Muscle of back (tissue), 11 donors: ENCODE results near the gene FILIP1L. TPM values are rescaled to one million over a fixed set of nuclear protein-coding genes. Genes with fewer than 3 reads are reported as not detected.
A peak's percentile ranks its signal among the peaks of the same experiment; 100 is the strongest.
"Not testable (repeated sequence)": the region's sequence is repeated elsewhere in the genome, so short reads cannot be mapped to it uniquely, and the experiment has no call there.

Source experiments
- DNase-seq, 3 donors: peaks; one replicate each; pipeline versions ENCODE4 v3.0.0 to v3.0.0-alpha.2; 2013
- polyA plus RNA-seq, 10 donors: library from polyadenylated mRNA; unstranded; fragments of 120-200 nt; gene quantifications; one replicate each; pipeline ENCODE4 v1.2.1, GENCODE V29; 2013; ENCODE audit not compliant: insufficient read length in 10 of 10

The FILIP1L gene
- polyA plus RNA-seq, 10 donors = 48.4 to 67.5 (median 56.6) TPM

DNA sequence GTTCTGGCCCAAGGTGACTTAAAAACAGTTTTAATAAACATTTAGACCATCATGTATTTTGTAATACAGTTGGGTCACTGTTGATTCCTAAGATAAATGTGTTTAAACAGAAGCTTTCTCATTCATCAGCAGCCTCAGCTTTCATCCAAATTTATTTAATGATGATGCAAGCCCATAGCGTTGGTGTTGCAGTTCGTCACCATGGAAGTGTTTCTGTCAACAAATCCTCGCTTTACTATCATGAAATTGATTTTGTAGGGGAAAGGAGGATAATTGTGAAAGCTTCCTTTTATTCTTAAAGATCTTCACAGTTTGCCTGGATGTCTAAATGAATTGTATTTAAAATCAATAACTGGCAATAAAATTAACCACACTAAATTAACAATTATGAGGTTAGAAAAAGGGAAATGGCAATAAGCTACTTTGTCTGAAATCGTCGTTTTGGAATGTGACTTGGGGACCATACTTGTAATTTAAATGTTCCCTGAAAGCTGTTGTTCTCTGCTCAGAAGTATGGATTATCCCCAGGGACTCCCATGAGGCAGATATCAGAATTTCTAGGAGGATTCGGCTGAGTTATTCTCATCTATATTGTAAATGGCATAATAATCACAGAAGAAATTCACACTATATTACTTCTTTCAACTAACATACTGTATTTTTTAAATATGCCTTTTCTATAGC lies 267.7 kb downstream of the FILIP1L start:
- DNase-seq = peak; percentile 57 to 80 (median 67)

DNA sequence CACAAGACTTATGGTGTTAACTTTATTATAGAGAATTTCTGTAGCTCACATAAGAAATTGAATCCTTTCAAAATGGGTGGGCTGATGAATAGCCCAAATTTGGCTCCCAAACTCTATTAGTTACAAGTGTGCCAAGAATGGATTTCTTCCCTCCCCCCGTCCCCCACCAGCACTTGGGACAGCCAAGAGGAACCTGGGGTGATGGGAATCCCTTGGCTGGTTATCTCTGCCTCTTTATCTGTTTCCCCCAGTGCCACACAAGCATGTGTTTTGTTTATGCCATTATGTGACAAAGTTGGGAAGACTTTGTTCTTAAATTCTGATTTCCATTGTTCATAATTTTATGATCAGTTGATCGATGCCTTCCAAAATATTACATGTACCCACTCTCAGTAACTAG lies 268.3 kb downstream of the FILIP1L start:
- peak in 1 of 3 donors; percentile 39 for DNase-seq

DNA sequence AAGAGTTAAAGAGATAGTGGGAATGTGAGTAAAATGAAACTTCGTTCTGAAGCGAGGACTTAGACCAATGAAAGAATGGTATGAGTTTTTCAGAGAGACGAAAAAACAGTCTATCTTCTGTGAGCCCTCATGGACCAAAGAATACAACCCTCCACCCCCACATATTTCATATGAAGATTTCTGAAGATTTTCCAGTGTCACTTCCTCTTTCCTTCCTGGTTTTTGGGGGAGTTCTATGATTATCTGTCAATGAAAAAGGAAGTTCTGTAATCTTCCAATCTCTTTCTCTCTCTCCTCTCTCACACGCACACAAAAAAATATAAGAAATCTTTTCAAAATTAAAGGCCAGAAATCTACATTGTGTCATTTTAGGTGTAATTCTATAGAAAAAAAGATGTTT lies 269.0 kb downstream of the FILIP1L start:
- no peak for DNase-seq

DNA sequence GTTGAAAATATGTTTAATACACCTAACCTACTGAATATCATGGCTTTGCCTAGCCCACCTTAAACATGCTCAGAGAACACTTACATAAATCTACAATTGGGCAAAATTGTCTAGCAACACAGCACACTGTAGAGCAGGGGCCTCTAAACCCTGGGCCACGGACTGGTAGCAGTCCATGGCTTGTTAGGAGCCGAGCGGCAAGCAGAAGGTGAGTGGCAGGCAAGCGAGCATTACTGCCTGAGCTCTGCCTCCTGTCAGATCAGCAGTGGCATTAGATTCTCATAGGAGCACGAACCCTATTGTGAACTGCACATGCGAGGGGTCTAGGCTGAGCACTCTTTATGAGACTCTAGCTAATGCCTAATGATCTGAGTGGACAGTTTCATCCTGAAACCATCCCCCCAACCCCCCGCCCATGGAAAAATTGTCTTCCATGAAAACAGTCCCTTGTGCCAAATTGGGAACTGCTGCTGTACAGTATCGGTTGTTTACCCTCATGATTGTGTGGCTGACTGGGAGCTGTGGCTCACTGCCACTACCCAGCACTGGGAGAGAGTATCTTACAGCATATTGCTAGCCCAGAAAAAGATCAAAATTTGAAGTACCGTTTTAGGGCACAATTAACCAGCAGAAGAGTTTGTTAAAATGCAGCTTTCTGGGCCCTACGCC lies 270.6 kb downstream of the FILIP1L start:
- peak in 1 of 3 donors; percentile 52 for DNase-seq

DNA sequence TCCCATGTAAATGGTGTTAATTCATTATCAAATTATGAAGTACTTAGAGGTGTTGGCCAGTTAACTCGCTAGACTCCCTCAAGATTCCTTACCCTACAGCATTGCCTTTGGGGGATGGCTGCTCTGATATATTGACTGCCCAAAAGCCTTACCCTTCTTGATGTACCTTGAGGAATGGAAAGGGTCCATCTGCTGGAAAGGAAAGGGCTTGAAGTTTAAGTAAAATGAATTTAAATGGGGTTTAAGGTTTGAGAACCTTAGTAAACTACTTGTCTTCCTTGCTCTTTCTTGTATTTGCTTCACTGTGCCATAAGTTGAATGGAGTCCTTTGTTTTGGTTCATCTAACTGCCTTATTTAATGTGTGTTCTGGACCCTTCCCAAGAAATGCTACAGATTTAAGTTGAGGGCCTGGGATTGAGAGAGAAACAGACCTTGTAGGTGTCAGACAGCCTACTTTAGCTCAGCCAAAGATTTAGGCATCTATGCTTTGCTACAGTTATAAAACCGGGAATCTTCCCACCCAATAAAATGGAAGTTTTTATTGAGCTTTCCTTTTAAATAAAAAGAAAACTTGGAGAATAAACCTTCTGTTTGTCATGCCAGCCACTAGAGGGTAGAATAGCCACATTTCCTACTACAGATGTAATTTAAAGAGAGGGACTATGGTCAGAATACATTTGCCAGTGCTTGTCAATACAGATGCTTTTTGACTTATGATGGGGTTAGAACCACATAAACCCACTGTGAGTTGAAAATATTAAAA lies 271.3 kb downstream of the FILIP1L start:
- DNase-seq = peak; percentile 53 to 84 (median 55)

DNA sequence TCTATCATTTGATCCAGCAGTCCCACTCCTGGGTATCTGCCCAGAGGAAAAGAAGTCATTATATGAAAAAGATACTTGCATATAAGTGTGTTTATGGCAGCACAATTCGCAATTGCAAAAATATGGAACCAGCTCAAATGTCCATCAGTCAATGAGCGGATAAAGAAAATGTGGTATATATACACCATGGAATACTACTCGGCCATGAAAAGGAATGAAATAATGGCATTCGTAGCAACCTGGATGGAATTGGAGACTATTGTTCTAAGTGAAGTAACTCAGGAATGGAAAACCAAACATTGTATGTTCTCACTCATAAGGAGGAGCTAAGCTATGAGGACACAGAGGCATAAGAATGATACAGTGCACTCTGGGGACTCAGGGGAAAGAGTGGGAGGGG lies 272.4 kb downstream of the FILIP1L start:
- not testable (repeated sequence) for DNase-seq

DNA sequence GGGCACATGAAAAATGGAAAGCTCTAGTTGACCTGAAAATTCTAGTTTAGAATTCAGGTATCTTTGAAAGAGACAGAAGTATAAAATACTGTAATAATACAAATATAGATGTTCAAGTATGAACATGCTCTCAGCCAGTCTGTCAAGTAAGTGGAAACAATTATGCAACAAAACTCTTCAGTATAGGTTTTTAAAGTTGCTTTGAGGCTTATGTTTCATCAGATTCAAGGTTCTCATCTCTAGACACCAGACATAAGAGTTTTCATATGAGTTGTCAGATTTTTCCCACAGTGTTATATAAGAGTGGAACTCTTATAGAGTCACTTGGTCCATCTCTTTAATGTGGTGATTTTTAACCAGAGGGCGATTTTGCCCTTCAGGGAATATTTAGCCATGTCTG lies 274.7 kb downstream of the FILIP1L start:
- no peak for DNase-seq

DNA sequence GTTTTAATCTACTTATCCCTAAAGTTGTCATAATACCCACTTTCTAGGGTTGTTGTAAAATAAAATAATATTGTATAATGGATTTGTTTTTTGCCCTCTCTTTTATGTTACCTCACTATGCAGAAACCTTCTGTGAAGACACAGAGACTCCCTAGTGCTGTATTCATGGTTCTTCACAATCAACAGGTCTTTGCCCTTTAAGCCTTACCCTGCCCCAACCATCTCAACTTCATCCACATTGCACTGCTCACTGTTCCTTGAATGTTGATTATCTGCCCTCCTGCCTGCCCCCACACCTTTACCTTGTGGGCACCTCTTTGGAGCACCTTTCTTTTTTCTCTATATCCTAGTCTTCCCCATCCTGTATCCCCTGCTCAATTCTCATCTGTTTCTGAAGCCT lies 275.5 kb downstream of the FILIP1L start:
- no peak for DNase-seq

DNA sequence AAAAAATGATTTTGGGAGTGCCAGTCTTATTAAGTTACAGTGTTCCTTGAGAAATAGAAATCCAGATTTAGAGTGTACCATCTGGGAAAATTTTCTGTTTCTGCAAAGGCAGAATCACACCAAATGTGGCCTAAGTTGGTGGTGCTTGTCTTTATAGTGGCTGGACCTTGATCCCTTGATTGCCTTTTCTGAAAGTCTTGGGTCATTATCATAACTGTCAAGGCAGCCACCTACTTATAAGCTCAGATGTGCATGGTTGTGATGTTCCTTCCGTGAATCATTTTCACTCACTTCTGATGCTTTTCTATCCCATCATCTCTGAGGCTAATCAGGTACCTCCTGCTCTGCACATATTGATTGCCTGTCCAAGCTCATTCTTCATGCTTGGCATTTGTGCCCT lies 276.6 kb downstream of the FILIP1L start:
- DNase-seq = no peak

DNA sequence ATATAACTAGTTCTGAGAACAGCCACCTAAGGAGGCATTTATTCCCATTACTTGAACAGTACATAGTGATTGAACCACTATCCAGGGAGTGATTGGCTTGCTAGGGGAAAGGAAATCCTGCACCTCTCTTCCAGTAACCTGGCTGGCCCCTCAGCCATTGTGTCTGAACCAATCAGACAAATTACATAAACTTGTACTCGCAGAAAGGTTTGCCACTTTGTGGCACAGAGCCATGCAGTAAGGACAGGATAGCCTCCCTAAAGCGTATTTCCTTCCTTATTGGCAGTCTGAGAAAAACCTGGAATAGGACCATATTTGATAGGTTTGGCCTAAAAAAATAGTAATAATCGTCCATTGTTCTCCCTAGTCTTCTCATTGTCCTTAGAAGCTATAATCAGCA lies 277.6 kb downstream of the FILIP1L start:
- DNase-seq = no peak

DNA sequence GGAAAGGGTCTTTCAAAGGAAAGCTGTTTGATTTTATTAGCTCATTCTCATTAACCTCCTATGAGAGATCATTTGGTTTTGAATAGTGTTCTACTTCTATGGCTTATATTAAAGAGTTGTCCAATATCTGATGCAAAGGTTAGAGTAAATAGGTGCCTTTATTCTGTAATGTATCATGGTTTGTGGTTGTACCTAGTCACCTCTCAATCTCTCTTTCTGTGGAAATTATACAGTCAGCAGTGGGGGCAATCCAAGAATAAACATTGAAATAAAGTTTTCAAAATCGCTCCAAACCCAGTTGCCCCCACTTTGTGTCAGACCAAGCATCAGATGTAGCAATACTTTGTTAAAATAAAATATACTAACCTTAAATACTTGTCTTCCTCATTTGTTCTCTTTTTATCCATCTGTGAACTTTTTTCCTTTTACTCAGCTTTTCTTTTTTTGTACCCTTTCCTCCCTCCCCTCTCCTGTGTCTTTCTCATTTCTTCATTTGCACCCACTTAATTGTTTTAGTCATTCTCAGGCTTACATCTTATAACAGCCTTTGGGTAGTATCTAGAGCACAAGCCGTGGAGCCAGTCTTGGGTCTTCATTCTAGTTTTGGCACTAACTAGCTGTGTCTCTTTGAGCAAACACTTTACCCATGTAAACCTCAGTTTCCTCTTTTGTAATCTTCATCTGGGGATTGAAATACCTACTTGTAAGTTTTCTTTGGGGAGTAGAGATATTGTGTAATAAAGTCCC lies 279.9 kb downstream of the FILIP1L start:
- no peak for DNase-seq

DNA sequence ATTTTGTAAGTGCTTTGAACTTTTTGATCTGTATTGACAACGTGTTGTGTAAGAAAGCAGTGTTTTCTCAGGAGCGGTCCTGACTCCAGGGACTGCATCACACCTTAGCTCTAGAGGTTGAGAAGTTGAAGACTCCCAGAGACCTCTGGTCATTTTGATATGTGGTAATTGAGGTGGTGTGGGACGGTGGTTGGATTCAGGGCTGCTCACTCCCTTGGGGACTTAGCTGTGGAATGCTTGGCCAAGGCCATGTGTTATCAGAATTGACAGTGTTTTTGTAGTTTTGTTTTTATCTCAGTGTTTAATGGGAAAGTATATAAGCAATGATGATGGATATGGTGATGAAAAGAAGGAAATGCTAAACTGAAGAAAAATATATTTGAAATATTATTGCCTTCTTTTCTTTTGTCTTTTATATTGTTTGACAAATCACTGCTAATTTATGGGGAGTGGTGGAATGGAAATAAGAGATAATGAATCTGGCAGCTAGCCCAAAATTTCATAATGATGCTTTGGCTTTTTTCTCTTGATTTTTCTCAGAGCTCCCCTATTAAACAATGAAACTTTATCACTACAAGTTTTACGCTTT lies 280.6 kb downstream of the FILIP1L start:
- peak in 1 of 3 donors; percentile 70 for DNase-seq

DNA sequence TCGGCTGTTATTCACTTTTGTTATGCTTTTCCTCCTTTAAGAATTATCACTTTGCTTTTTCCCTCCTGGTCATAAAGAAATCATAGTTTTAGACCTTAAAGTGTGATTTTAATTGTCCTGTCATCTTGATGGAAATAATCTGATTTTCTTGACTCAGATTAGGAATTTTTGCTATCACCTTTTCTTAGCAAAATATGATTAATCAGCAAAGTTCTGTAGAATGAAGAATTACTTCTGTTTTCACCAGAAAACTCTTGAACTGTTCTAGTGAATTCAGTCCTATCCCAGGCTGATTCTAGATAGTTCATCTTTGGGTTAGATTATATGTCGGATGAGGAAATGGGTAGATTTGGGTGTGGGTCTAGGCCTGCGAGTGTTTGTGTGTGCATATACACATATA lies 284.5 kb downstream of the FILIP1L start:
- DNase-seq = no peak

DNA sequence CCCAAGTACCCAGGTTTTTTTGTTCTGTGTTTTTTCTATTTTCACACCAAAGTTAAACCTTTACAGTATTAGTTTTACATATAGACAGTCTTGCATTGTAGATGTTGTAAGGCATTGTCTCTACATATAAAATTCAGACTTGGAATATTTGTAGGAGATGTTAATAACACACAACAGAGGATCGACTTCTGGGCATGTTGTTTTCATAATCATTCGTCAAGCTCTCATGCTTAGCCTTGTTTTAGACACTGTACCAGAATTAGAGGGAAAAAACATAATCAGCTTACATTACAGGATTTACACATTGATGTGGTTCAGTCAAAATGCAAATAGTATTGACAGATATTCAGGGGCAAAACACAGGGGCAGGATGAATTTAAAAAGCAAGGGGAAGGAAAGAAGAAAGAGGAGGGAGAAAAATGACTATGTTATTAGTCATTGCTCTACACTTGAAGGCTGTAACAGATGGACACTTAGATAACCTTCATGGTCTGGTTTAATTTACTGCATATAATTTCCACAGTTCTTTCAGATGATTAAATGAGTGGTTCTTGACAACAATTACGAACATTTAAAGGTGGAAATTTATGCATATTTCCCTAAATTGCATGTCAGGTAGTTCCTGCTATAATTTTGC lies 289.2 kb downstream of the FILIP1L start:
- DNase-seq = no peak

DNA sequence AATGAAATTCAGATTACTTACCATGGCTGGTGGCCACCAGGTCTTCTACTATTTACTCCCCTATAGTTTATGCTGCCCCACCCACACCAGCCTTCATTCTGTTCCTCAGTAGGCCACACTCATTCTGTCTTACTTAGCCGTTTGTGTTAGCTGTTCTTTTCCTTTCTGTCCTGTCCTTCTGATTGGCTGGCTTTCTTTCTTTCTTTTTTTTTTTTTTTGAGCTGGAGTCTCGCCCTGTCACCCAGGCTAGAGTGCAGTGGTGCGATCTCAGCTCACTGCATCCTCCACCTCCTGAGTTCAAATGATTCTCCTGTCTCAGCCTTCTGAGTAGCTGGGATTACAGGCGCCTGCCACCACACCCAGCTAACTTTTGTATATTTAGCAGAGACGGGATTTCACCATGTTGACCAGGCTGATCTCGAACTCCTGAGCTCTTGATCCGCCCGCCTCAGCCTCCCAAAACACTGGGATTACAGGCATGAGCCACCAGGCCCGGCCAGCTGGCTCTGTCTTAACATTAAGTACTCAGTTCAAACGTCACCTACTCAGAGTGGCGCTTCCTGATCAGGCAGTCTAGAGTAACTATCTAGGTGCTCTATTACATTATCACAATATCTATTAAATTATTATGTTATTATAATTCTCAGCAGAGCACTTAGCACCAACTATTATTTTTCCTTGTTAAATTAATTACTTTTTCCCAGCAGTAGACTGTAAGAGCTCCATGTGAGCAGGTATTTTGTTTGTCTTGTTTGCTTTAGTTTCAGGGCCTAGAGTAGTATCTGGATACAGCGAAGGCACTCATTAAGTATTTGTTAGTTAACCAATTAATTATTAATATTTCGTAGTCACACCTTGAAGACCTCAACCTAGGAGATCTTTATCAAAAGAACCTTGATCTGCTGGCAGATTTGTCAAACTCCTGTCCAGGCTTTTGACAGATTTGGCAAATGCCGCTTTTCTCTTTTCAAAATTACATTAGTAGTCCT lies 290.3 kb downstream of the FILIP1L start:
- DNase-seq = no peak

DNA sequence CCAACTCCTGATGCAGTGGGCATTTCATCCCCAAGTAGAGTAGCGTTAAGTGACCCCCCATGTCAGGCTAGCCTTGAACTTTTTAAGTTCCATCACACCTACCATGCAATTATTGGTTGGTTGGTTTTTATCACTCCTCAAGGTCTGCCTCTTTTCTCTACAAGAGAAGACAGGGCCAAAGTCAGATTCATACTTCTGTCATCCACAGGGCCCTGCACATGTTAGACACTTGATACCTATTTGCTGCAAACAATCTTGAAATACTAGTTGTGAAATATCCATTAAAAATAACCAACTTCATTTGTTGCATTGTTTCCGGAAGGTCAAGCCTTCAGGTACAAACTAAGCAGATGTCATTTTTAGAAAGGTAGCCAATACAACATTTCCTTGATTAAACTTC lies 295.5 kb downstream of the FILIP1L start:
- DNase-seq = no peak

DNA sequence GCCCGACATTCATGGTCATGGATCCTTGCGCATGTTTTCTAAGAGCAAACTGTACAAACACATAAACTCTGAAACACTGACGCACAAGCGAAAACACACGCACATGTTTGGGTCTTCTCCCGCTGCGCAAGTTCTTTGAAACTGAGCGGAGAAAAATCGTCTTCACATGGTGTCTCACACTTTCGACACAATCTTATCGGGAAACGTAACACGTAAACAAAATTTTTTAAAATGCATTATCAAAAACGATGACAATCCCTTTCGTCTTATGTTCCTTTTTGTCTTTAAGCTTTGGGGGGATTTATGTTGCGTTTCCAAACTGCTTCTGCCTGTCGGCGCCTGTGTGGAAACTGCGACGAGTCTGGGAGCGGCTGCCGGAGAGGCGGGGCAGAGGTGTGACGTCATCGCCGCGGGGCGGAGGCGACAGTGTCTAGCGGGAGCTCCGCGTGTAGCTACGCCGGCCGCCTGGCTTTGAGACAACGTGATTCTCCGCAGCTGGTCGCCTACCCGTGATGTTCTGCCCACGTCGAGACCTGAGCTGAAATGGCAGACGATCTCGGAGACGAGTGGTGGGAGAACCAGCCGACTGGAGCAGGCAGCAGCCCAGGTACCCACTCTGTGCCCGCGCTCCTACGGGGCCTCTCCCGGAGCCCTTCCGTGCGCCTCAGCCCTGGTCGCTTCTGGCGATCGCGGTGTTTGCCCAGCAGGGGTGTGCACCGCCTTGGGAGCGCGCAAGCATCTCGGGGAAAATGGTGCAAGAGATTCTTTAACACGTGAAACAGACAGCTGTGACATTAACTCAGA lies 296.7 kb downstream of the FILIP1L start, which contains the start of gene CMSS1:
Gene CMSS1, plus strand, starts transcription at position 426 of the 804 bp plus-strand sequence.
- peak; percentile 92 to 98 (median 95) for DNase-seq

DNA sequence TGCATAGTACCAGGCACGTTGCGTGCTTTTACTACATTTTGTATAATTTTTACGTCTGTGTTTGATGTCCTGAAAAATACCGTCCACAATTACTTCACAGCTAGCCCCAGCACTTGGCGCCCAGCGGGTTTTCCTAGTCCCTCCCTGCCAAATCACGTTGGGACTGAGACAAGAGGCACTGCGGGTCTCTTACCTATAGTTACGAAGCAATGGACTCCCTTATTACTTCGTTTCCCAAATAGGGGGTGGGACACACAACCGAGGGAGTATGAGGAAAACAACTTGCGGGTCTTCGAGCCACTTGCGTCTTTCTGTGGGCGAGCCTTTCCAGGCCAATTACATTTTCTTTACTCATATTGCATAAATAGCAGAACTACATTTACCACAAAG lies 297.3 kb downstream of the FILIP1L start:
- peak in 2 of 3 donors; percentile 18 to 51 for DNase-seq

DNA sequence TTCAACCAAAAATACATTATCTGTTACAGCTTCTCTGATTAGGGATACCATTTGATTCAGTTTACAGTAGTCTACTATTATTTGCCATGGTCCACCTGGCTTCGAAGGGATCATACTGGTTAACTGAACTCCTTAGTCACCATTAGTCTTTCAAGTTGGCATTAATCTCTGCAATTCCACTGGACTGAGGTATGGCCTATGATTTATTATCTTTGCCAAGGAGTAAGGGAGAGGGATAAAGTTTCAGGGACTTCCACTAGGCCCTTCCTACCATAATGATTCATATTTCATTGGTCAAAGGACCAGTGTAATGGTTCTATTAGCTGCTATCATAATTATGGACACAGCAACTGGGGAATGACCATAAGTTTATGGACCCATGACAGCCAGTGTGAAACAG lies 303.9 kb downstream of the FILIP1L start:
- DNase-seq = no peak
